Mesenchymal stem cell (in vitro differentiated cells and primary cell): ENCODE results near the gene DMD.

ENCODE experiments used
- DNase-seq: peaks from one replicate; pipeline ENCODE4 v3.0.0-alpha.2; 2013
- H2AFZ ChIP-seq: one replicate; pipeline ENCODE4 v1.6.1; 2013; ENCODE audit warnings: low read depth, mild to moderate bottlenecking, control low read depth, inconsistent platforms, low read length, moderate library complexity
- H2AK5ac ChIP-seq: 2 replicates; pipeline ENCODE4 v1.6.1; 2013; ENCODE audit warnings: low read length, moderate library complexity, mild to moderate bottlenecking, inconsistent platforms; ENCODE audit not compliant: severe bottlenecking
- H2BK120ac ChIP-seq: one replicate; pipeline ENCODE4 v1.6.1; 2013; ENCODE audit warnings: low read depth, mild to moderate bottlenecking, inconsistent platforms, low read length, moderate library complexity
- H2BK12ac ChIP-seq, 2 experiments: one replicate each; pipeline ENCODE4 v1.6.1; 2013; ENCODE audit warnings: inconsistent platforms in 2 of 2, low read length in 2 of 2, mild to moderate bottlenecking in 2 of 2, moderate library complexity in 2 of 2, control low read depth in 1 of 2
- H2BK15ac ChIP-seq: one replicate; pipeline ENCODE4 v1.6.1; 2013; ENCODE audit warnings: mild to moderate bottlenecking, low read depth, inconsistent platforms; ENCODE audit not compliant: poor library complexity, severe bottlenecking
- H2BK5ac ChIP-seq: 2 replicates; pipeline ENCODE4 v1.6.1; 2013; ENCODE audit warnings: low read depth, mild to moderate bottlenecking, low read length, control low read depth, inconsistent platforms; ENCODE audit not compliant: poor library complexity, severe bottlenecking
- H3K14ac ChIP-seq, 2 experiments: one replicate each; pipeline ENCODE4 v1.6.1; 2013; ENCODE audit warnings: inconsistent platforms in 2 of 2, low read length in 2 of 2, control low read depth in 1 of 2, mild to moderate bottlenecking in 1 of 2, moderate library complexity in 1 of 2
- H3K18ac ChIP-seq, 2 experiments: one replicate each; pipeline ENCODE4 v1.6.1; 2013; ENCODE audit warnings: inconsistent platforms in 2 of 2, low read length in 2 of 2, control low read depth in 1 of 2, low read depth in 1 of 2, mild to moderate bottlenecking in 1 of 2
- H3K23ac ChIP-seq, 2 experiments: one replicate each; pipeline ENCODE4 v1.6.1; 2013; ENCODE audit warnings: inconsistent platforms in 2 of 2, low read length in 2 of 2, mild to moderate bottlenecking in 2 of 2, moderate library complexity in 2 of 2, control low read depth in 1 of 2
- H3K27ac ChIP-seq: 2 replicates; pipeline ENCODE4 v1.5.1; 2013; ENCODE audit warnings: mild to moderate bottlenecking, moderate library complexity, low read length, control low read depth, inconsistent platforms; ENCODE audit not compliant: poor library complexity, severe bottlenecking
- H3K27me3 ChIP-seq, 2 experiments: 2 replicates each; pipeline versions ENCODE4 v1.6.1 to v1.7.0; 2013; ENCODE audit warnings: low read length in 2 of 2, mild to moderate bottlenecking in 2 of 2, moderate library complexity in 2 of 2, control low read depth in 1 of 2, inconsistent platforms in 1 of 2; ENCODE audit not compliant: control insufficient read depth in 1 of 2, insufficient read depth in 1 of 2
- H3K36me3 ChIP-seq, 2 experiments: 2 replicates each; pipeline versions ENCODE4 v1.6.1 to v1.7.0; 2013; ENCODE audit warnings: low read length in 2 of 2, control low read depth in 1 of 2, inconsistent platforms in 1 of 2, low read depth in 1 of 2, mild to moderate bottlenecking in 1 of 2; ENCODE audit not compliant: insufficient read depth in 2 of 2, control insufficient read depth in 1 of 2
- H3K4ac ChIP-seq, 2 experiments: one replicate each; pipeline ENCODE4 v1.6.1; 2013; ENCODE audit warnings: inconsistent platforms in 2 of 2, low read length in 2 of 2, mild to moderate bottlenecking in 2 of 2, moderate library complexity in 2 of 2, control low read depth in 1 of 2, low read depth in 1 of 2
- H3K4me1 ChIP-seq: 2 replicates; pipeline ENCODE4 v1.6.1; 2013; ENCODE audit warnings: low read depth, low read length, control low read depth; ENCODE audit not compliant: control insufficient read depth, insufficient read depth
- H3K4me2 ChIP-seq: 2 replicates; pipeline ENCODE4 v1.6.1; 2013; ENCODE audit warnings: low read length, mild to moderate bottlenecking, inconsistent platforms; ENCODE audit not compliant: poor library complexity, severe bottlenecking
- H3K4me3 ChIP-seq, 2 experiments: 2 replicates each; pipeline versions ENCODE4 v1.5.1 to v1.7.0; 2013; ENCODE audit warnings: low read length in 2 of 2, mild to moderate bottlenecking in 2 of 2, control low read depth in 1 of 2, low read depth in 1 of 2; ENCODE audit not compliant: insufficient read depth in 1 of 2
- H3K79me1 ChIP-seq: replicated peaks from 2 replicates; pipeline ENCODE4 v1.6.1; 2013; ENCODE audit warnings: mild to moderate bottlenecking, control low read depth, low read length, inconsistent platforms; ENCODE audit not compliant: poor library complexity, severe bottlenecking
- H3K9ac ChIP-seq: 2 replicates; pipeline ENCODE4 v1.7.0; 2013; ENCODE audit warnings: mild to moderate bottlenecking, low read length, moderate library complexity
- H3K9me3 ChIP-seq: 2 replicates; pipeline ENCODE4 v1.7.0; 2013; ENCODE audit warnings: mild to moderate bottlenecking, low read length; ENCODE audit not compliant: control insufficient read depth
- H4K8ac ChIP-seq: one replicate; pipeline ENCODE4 v1.6.1; 2013; ENCODE audit warnings: inconsistent platforms, mild to moderate bottlenecking, low read length, moderate library complexity
- H4K91ac ChIP-seq: one replicate; pipeline ENCODE4 v1.6.1; 2013; ENCODE audit warnings: mild to moderate bottlenecking, low read length, inconsistent platforms
- WGBS: methylation state at CpG from one replicate; pipeline ENCODE4 v1.1.7; 2013; ENCODE audit warnings: mixed read lengths; 5-methylcytosine and 5-hydroxymethylcytosine counted together

DMD gene

DNA sequence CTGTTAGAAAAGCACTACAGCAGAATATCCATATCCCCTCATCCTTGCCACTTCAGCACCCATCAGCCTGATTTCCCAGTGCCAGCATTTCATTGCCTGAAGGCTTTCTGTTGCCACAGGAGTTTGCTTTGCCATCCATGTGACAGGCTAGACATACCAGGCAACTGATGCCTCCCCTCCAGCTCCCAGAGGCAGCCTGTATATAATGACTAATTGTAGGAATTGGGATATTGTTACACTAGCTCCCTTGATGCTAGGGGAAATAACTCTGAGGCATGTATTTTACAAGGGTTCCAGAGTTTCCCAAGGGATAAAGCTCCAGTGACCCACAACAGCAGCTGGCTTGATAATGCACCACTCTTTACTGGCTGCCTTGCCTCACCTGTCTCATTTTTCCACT, 1531.5 kb downstream of the DMD start:
- Histone ChIP-seq H3K4ac (no peak overlapping the region), H4K91ac (no peak overlapping the region), H3K14ac (no peak overlapping the region), H2BK5ac (no peak overlapping the region), H3K18ac (no peak overlapping the region), H3K23ac (no peak overlapping the region), H3K27ac (no peak overlapping the region), H3K4me2 (no peak overlapping the region), H2BK120ac (no peak overlapping the region), H3K79me1 (no peaks in the 10 kb centered on the region), H2BK12ac (no peak overlapping the region), H3K4me3 (no peak overlapping the region), H3K9me3 (no peaks in the 10 kb centered on the region), H3K9ac (no peak overlapping the region), H3K27me3 (no peaks in the 10 kb centered on the region), H3K4me1 (no peaks in the 10 kb centered on the region), H2AK5ac (no peak overlapping the region), H3K36me3 (no peaks in the 10 kb centered on the region), H4K8ac (no peak overlapping the region), H2BK15ac (no peak overlapping the region), H2AFZ (no peak overlapping the region)
- no peak for DNase-seq

DNA sequence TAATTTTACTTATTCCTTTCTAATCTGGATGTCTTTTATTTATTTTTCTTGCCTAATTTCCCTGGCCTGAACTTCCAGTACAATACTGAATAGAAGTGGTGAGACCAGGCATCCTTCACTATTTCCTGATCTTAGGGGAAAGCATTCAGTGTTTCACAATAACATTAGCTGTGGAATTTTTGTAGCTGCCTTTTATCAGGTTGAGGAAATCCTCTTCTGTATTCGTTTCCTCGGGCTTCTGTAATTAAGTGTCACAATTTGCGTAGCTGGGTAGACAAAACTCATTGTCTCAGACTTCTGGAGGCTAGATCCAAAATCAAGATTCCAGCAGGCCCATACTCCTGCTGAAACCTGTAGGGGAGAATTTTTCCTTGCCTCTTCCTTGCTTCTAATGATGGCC, 1541.1 kb downstream of the DMD start:
- WGBS: 36% methylated on average over 3 of the region's 3 CpGs

GRCh38 chrX:31665454-31665853, 1545.9 kb downstream of the DMD start:
- H3K18ac ChIP-seq: no peak overlapping the region
- no peak overlapping the region for H2BK120ac ChIP-seq
- H3K4me1 ChIP-seq: no peaks in the 10 kb centered on the region
- H3K4me2 ChIP-seq: no peak overlapping the region
- H3K23ac ChIP-seq: no peak overlapping the region
- no peak overlapping the region for H2AK5ac ChIP-seq
- H2BK12ac ChIP-seq: no peak overlapping the region
- no peak overlapping the region for H3K9ac ChIP-seq
- WGBS: 73% methylated on average over 1 of the region's 4 CpGs
- no peak overlapping the region for H4K91ac ChIP-seq
- no peak overlapping the region for H3K27ac ChIP-seq
- H3K14ac ChIP-seq: no peak overlapping the region
- no peak overlapping the region for H2BK5ac ChIP-seq
- no peak for DNase-seq
- H2BK15ac ChIP-seq: no peak overlapping the region
- no peak overlapping the region for H2AFZ ChIP-seq
- no peaks in the 10 kb centered on the region for H3K79me1 ChIP-seq
- H3K36me3 ChIP-seq: no peaks in the 10 kb centered on the region
- H3K4me3 ChIP-seq: no peak overlapping the region
- no peak overlapping the region for H4K8ac ChIP-seq
- no peaks in the 10 kb centered on the region for H3K9me3 ChIP-seq
- H3K27me3 ChIP-seq: peaks cover 0 to 24% of the 10 kb centered on the region in 2 experiments
- no peak overlapping the region for H3K4ac ChIP-seq

More for the DNA sequence above, 1541.1 kb downstream of the DMD start:
- Histone ChIP-seq H3K18ac (no peak overlapping the region), H3K36me3 (no peaks in the 10 kb centered on the region), H2AFZ (no peak overlapping the region), H2BK12ac (no peak overlapping the region), H2BK15ac (no peak overlapping the region), H3K4me2 (no peak overlapping the region), H4K8ac (no peak overlapping the region), H3K4me1 (no peaks in the 10 kb centered on the region), H2AK5ac (no peak overlapping the region), H3K9ac (no peak overlapping the region), H3K14ac (no peak overlapping the region), H2BK120ac (no peak overlapping the region), H3K9me3 (no peaks in the 10 kb centered on the region), H3K27me3 (peaks cover 0 to 4% of the 10 kb centered on the region in 2 experiments), H3K79me1 (no peaks in the 10 kb centered on the region), H3K4me3 (no peak overlapping the region), H4K91ac (no peak overlapping the region), H3K4ac (no peak overlapping the region), H3K27ac (peak overlapping the region; percentile 45), H2BK5ac (no peak overlapping the region), H3K23ac (no peak overlapping the region)
- no peak for DNase-seq

DNA sequence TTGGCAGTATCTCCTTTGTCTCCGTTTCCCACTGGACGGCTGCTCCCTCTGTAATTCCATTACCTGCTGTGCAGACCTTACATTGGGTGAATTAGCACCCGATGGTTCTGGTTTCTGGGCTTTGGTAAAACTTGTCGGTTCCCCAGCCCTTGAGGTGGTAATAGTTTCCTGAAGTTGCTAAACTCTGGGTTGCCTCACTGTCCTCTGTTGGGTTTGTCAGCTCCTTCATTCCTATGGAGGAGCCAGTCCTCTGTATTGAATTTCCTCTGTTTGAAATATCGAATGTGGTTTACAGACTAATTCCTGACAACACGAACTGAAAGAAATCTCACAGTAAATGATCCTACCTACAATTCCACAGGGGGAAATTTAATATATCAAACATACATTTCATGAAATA, 1548.2 kb downstream of the DMD start:
- Histone ChIP-seq H2AK5ac (no peak overlapping the region), H3K14ac (no peak overlapping the region), H3K4me1 (no peaks in the 10 kb centered on the region), H3K4ac (no peak overlapping the region), H3K9ac (no peak overlapping the region), H3K27ac (no peak overlapping the region), H3K79me1 (no peaks in the 10 kb centered on the region), H2BK5ac (no peak overlapping the region), H4K8ac (no peak overlapping the region), H3K4me3 (no peak overlapping the region), H4K91ac (no peak overlapping the region), H3K23ac (no peak overlapping the region), H3K27me3 (peaks cover 0 to 24% of the 10 kb centered on the region in 2 experiments), H2BK15ac (no peak overlapping the region), H3K36me3 (no peaks in the 10 kb centered on the region), H2AFZ (no peak overlapping the region), H3K4me2 (no peak overlapping the region), H3K18ac (no peak overlapping the region), H3K9me3 (no peaks in the 10 kb centered on the region), H2BK12ac (no peak overlapping the region), H2BK120ac (no peak overlapping the region)
- DNase-seq: no peak
- WGBS: 85% methylated on average over 6 of the region's 6 CpGs
